HCT116 (cell line): ENCODE data around the gene TMTC1. TPM values are rescaled to one million over a fixed set of nuclear protein-coding genes. Genes with fewer than 3 reads are reported as not detected.

Experiments used
- ATAC-seq: fragments of 200-7000 bp; cut with Tn5 transposase; 2 replicates; pipeline ENCODE4 v1.9.1; 2020; ENCODE audit warnings: mild to moderate bottlenecking, moderate library complexity
- BruUV-seq: library from RNA; stranded (reverse); fragments of 400-500 nt; replicated peaks from 2 replicates; lab custom pipeline; 2021; lab: Mats Ljungman, UMichigan
- CTCF ChIA-PET: fragments of 300-600 bp; sonication (Branson Sonifier 250); formaldehyde crosslinking; loops from one replicate; lab custom pipeline; 2021; ENCODE audit warnings: antibody characterized with exemption; lab: Charles Lee
- POLR2A ChIA-PET: fragments of 300-600, 350-600 bp; sonication (Branson Sonifier 250); formaldehyde crosslinking; loops from one replicate; lab custom pipeline; 2021; ENCODE audit warnings: antibody characterized with exemption; lab: Charles Lee
- RAD21 ChIA-PET, 2 experiments: fragments of 300-600 bp; sonication (Branson Sonifier 250); formaldehyde crosslinking; loops; one replicate each; lab custom pipeline; 2023; ENCODE audit warnings: low total read pairs in 2 of 2; ENCODE audit not compliant: uncharacterized antibody in 2 of 2, unreplicated experiment in 2 of 2, low non-redundant PET in 1 of 2; lab: Charles Lee
- DNase-seq: peaks from one replicate; pipeline ENCODE4 v3.0.0-alpha.2; 2010; ENCODE audit warnings: low read depth, low spot score
- H2AFZ ChIP-seq: fragments of 200-600 bp; shearing (Covaris generic), sonication (generic); 2 replicates; pipeline ENCODE4 v1.6.1; 2017; ENCODE audit warnings: low read depth, mixed run types, mixed read lengths, antibody characterized with exemption, low read length; ENCODE audit not compliant: poor library complexity, severe bottlenecking
- H3K27ac ChIP-seq: 2 replicates; pipeline ENCODE4 v1.5.1; 2012; ENCODE audit warnings: low read depth, low read length
- H3K27me3 ChIP-seq: fragments of 200-600 bp; sonication (generic); 2 replicates; pipeline ENCODE4 v1.6.1; 2016; ENCODE audit warnings: mixed run types, low read length, mixed read lengths; ENCODE audit not compliant: insufficient read depth
- H3K36me3 ChIP-seq, 2 experiments: fragments of 200-500 bp in 1 of 2; fragments of 200-600 bp in 1 of 2; sonication (Bioruptor generic) in 1 of 2; sonication (generic) in 1 of 2; 2 replicates each; pipeline versions ENCODE4 v1.5.1 to v1.6.1; 2014 to 2016; ENCODE audit warnings: low read length in 2 of 2, inconsistent platforms in 1 of 2, mixed read lengths in 1 of 2, mixed run types in 1 of 2; ENCODE audit not compliant: insufficient read depth in 2 of 2, control insufficient read depth in 1 of 2
- H3K4me1 ChIP-seq, 2 experiments: fragments of 200-600 bp in 1 of 2; sonication (generic) in 1 of 2; 2 replicates each; pipeline versions ENCODE4 v1.5.1 to v1.6.1; 2012 to 2017; ENCODE audit warnings: low read length in 2 of 2, inconsistent platforms in 1 of 2, mild to moderate bottlenecking in 1 of 2, mixed read lengths in 1 of 2, mixed run types in 1 of 2, moderate library complexity in 1 of 2; ENCODE audit not compliant: insufficient read depth in 2 of 2, control insufficient read depth in 1 of 2
- H3K4me2 ChIP-seq: fragments of 200-600 bp; sonication (generic); 2 replicates; pipeline ENCODE4 v1.6.1; 2017; ENCODE audit warnings: mixed run types, low read length, mixed read lengths
- H3K4me3 ChIP-seq, 2 experiments: fragments of 200-600 bp in 1 of 2; sonication (generic) in 1 of 2; replicated peaks in 1 of 2; 2 replicates each; pipeline ENCODE4 v1.5.1; 2011 to 2016; ENCODE audit warnings: low read length in 2 of 2, control low read depth in 1 of 2, low read depth in 1 of 2, mild to moderate bottlenecking in 1 of 2, mixed read lengths in 1 of 2, mixed run types in 1 of 2
- H3K79me2 ChIP-seq: fragments of 200-600 bp; sonication (generic); 2 replicates; pipeline ENCODE4 v1.6.1; 2017; ENCODE audit warnings: mild to moderate bottlenecking, mixed run types, low read length, moderate library complexity, mixed read lengths; ENCODE audit not compliant: insufficient read depth
- H3K9ac ChIP-seq: fragments of 200-600 bp; sonication (generic); 2 replicates; pipeline ENCODE4 v1.6.1; 2016; ENCODE audit warnings: low read length, mixed read lengths
- H3K9me2 ChIP-seq: fragments of 200-600 bp; sonication (generic), shearing (Covaris generic); 2 replicates; pipeline ENCODE4 v1.6.1; 2017; ENCODE audit warnings: mixed run types, mild to moderate bottlenecking, moderate library complexity; ENCODE audit not compliant: insufficient read depth
- H3K9me3 ChIP-seq, 2 experiments: fragments of 200-500 bp in 1 of 2; fragments of 200-600 bp in 1 of 2; sonication (Bioruptor generic) in 1 of 2; sonication (generic) in 1 of 2; 2 replicates each; pipeline ENCODE4 v1.6.1; 2014 to 2017; ENCODE audit warnings: low read length in 2 of 2, mixed read lengths in 2 of 2, inconsistent platforms in 1 of 2, low read depth in 1 of 2, mild to moderate bottlenecking in 1 of 2, mixed run types in 1 of 2, moderate library complexity in 1 of 2; ENCODE audit not compliant: control insufficient read depth in 1 of 2, insufficient read depth in 1 of 2
- H4K20me1 ChIP-seq: fragments of 200-600 bp; sonication (generic), shearing (Covaris generic); 2 replicates; pipeline ENCODE4 v1.6.1; 2017; ENCODE audit warnings: mixed run types, mild to moderate bottlenecking, moderate library complexity; ENCODE audit not compliant: insufficient read depth
- ATF3 ChIP-seq: IDR thresholded peaks from 2 replicates; pipeline ENCODE4 v1.6.1; 2012
- CBX3 ChIP-seq: IDR thresholded peaks from 2 replicates; pipeline ENCODE4 v1.6.1; 2012; ENCODE audit warnings: low read depth
- CEBPB ChIP-seq: IDR thresholded peaks from 2 replicates; pipeline ENCODE4 v1.6.1; 2012; ENCODE audit warnings: low read depth
- CTCF ChIP-seq, 3 experiments: fragments of 200-600 bp in 1 of 3; sonication (generic) in 1 of 3; IDR thresholded peaks in 2 of 3; conservative IDR thresholded peaks in 1 of 3; 2 replicates each; pipeline ENCODE4 v1.5.1; 2012 to 2017; ENCODE audit warnings: low read depth in 2 of 3, low read length in 2 of 3, antibody characterized with exemption in 1 of 3, borderline replicate concordance in 1 of 3, control low read depth in 1 of 3, mild to moderate bottlenecking in 1 of 3, mixed read lengths in 1 of 3, mixed run types in 1 of 3, moderate library complexity in 1 of 3; ENCODE audit not compliant: insufficient read depth in 1 of 3
- EGR1 ChIP-seq: IDR thresholded peaks from 2 replicates; pipeline ENCODE4 v1.6.1; 2012; ENCODE audit warnings: low read depth
- EZH2phosphoT487 ChIP-seq: fragments of 200-600 bp; IDR thresholded peaks from 2 replicates; pipeline ENCODE4 v1.6.1; 2018; ENCODE audit warnings: antibody characterized with exemption, borderline replicate concordance
- FOSL1 ChIP-seq: IDR thresholded peaks from 2 replicates; pipeline ENCODE4 v1.6.1; 2012; ENCODE audit warnings: low read depth
- JUND ChIP-seq: IDR thresholded peaks from 2 replicates; pipeline ENCODE4 v1.6.1; 2012
- POLR2A ChIP-seq: IDR thresholded peaks from 2 replicates; pipeline ENCODE4 v1.7.0; 2011; ENCODE audit warnings: borderline replicate concordance; ENCODE audit not compliant: insufficient read depth, insufficient read length; ENCODE audit errors: extremely low read depth
- RAD21 ChIP-seq: IDR thresholded peaks from 2 replicates; pipeline ENCODE4 v1.6.1; 2012; ENCODE audit warnings: low read depth, mild to moderate bottlenecking
- REST ChIP-seq: IDR thresholded peaks from 2 replicates; pipeline ENCODE4 v1.6.1; 2012; ENCODE audit warnings: low read depth
- SIN3A ChIP-seq: IDR thresholded peaks from 2 replicates; pipeline ENCODE4 v1.6.1; 2012; ENCODE audit warnings: low read depth
- SP1 ChIP-seq: IDR thresholded peaks from 2 replicates; pipeline ENCODE4 v1.6.1; 2012; ENCODE audit warnings: low read depth
- SRF ChIP-seq: IDR thresholded peaks from 2 replicates; pipeline ENCODE4 v1.6.1; 2012; ENCODE audit warnings: low read depth
- TCF7L2 ChIP-seq: IDR thresholded peaks from 2 replicates; pipeline ENCODE4 v1.7.0; 2011; ENCODE audit warnings: borderline replicate concordance, inconsistent platforms; ENCODE audit not compliant: insufficient read depth, insufficient read length; ENCODE audit errors: extremely low read depth
- YY1 ChIP-seq: IDR thresholded peaks from 2 replicates; pipeline ENCODE4 v1.6.1; 2011; ENCODE audit warnings: low read length, low read depth, moderate library complexity, mild to moderate bottlenecking; ENCODE audit not compliant: insufficient replicate concordance; ENCODE audit errors: extremely low read depth
- ZNF274 ChIP-seq: fragments of 200-500 bp; sonication (Bioruptor generic); IDR thresholded peaks from 2 replicates; pipeline ENCODE4 v1.6.1; 2014; ENCODE audit warnings: mild to moderate bottlenecking, low read depth, low read length, inconsistent platforms
- intact Hi-C: fragments of 100-400 bp; cut with micrococcal nuclease; formaldehyde crosslinking; loops from 2 replicates; pipeline ENCODE4 v1.10.0; 2022
- total RNA-seq: library from RNA; stranded (reverse); gene quantifications from one replicate; pipeline ENCODE4 v1.2.1, GENCODE V29; 2021; ENCODE audit not compliant: unreplicated experiment

The TMTC1 gene
- total RNA-seq, 1 experiment from 2014 or later, result 2.0 TPM

GRCh38 chr12:29731591-29731990 lies 52.2 kb downstream of the TMTC1 start:
- Histone ChIP-seq H3K9me2 (no peaks in the 10 kb centered on the region), H3K79me2 (no peaks in the 10 kb centered on the region), H2AFZ (no peak overlapping the region), H3K4me1 (peaks cover 0 to 8% of the 10 kb centered on the region in 2 experiments; a peak in 2 of 4 replicates), H3K27me3 (no peaks in the 10 kb centered on the region), H3K27ac (no peak overlapping the region), H3K9me3 (no peaks in the 10 kb centered on the region), H3K4me3 (no peak overlapping the region), H4K20me1 (no peaks in the 10 kb centered on the region), H3K9ac (no peak overlapping the region), H3K36me3 (no peaks in the 10 kb centered on the region)
- DNase-seq, result no peak
- ChIA-PET RAD21 (no interaction called here), CTCF (no interaction called here), POLR2A (no interaction called here)
- no TSS peak for BruUV-seq
- TF ChIP-seq CEBPB (no peak), CBX3 (no peak), SRF (no peak), RAD21 (no peak), EZH2phosphoT487 (no peak), ZNF274 (no peak), YY1 (no peak), SIN3A (no peak), REST (no peak), SP1 (no peak), JUND (no peak), FOSL1 (no peak), EGR1 (no peak), TCF7L2 (no peak), CTCF (IDR thresholded peaks at IDR 0.05 in 2 of 3, conservative IDR thresholded peaks at IDR 0.05 in 1 of 3; ENCODE audit: borderline replicate concordance in 1 of 3, insufficient read depth in 1 of 3, low read depth in 2 of 3, low read length in 2 of 3) (no peak), POLR2A (no peak), ATF3 (no peak)
- TF ChIP-seq, all 23 proteins: peak for 0
- intact Hi-C loops, result no loop called here
- H3K4me2 ChIP-seq, result no peak overlapping the region
- ATAC-seq, result no peak
